Fibroblast of lung (primary cell): ENCODE data around the gene ZC3H11A.

Source experiments
- CTCF ChIP-seq, 2 donors: IDR thresholded peaks in 1 of 2; conservative IDR thresholded peaks in 1 of 2; 1 replicate in 1 of 2; 2 replicates in 1 of 2; pipeline ENCODE4 v1.5.1; 2011 to 2012; ENCODE audit warnings: low read length in 2 of 2, control low read depth in 1 of 2, inconsistent platforms in 1 of 2, low read depth in 1 of 2, mild to moderate bottlenecking in 1 of 2
- EZH2 ChIP-seq: IDR thresholded peaks from 2 replicates; pipeline ENCODE4 v1.5.1; 2012; ENCODE audit warnings: low read length, control low read depth, mild to moderate bottlenecking; ENCODE audit errors: missing control alignments

GRCh38 chr1:203768256-203768655, 27.2 kb upstream of the ZC3H11A start:
- TF ChIP-seq CTCF (conservative IDR thresholded peaks at IDR 0.05 in 1 of 2, IDR thresholded peaks at IDR 0.05 in 1 of 2; ENCODE audit: low read depth in 1 of 2, low read length in 2 of 2) (no peak), EZH2 (no peak)
